ENCODE data around the gene ADCK2.

DNA sequence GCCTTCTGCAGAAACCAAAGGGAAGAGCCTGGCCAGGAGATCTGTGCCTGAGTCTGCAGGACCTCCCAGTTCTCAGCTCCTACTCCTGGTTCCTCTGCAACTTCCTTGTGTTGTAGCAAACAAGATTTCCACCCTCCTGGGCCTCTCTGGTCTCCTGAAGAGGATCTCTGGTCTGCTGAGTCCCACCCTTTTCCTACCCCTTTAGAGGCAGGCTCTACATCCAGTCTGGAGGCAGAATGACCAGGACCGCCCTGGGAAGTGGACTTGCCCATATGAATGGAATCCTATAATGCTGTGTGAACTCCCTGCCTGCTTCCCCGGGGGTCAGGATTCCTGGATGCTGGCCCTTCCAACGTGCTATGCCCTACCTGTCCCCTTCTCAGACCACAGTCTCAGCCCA, 35.3 kb upstream of the ADCK2 start:
- TF ChIP-seq ZNF274 (IDR thresholded peaks at IDR 0.05; ENCODE audit: borderline replicate concordance, low read depth, low read length) (no peak), ZSCAN29 (IDR thresholded peaks at IDR 0.05) (no peak), SMARCE1 (IDR thresholded peaks at IDR 0.05) (no peak)
